Esophagus squamous epithelium (tissue), 5 donors: Measurements from ENCODE around the gene P4HB. TPM values are rescaled to one million over a fixed set of nuclear protein-coding genes. Genes with fewer than 3 reads are reported as not detected.

ENCODE experiments used
- DNase-seq: peaks from one replicate; lab custom pipeline; 2025; lab: John Stamatoyannopoulos, UW
- H3K27ac ChIP-seq, 4 donors: fragments of 200-600 bp; sonication (generic); one replicate each; pipeline ENCODE4 v1.5.1; 2016 to 2019; ENCODE audit warnings: mild to moderate bottlenecking in 1 of 4
- H3K27me3 ChIP-seq, 4 donors: fragments of 200-600 bp; sonication (generic); 1 replicate in 3 of 4; 2 replicates in 1 of 4; pipeline versions ENCODE4 v1.5.1 to v1.6.0; 2017 to 2021; ENCODE audit warnings: antibody characterized with exemption in 1 of 4
- H3K36me3 ChIP-seq, 3 donors: fragments of 200-600 bp; sonication (generic); one replicate each; pipeline ENCODE4 v1.5.1; 2016 to 2019
- H3K4me1 ChIP-seq, 3 donors: fragments of 200-600 bp; sonication (generic); one replicate each; pipeline ENCODE4 v1.5.1; 2017 to 2019
- H3K4me3 ChIP-seq, 4 donors: fragments of 200-600 bp; sonication (generic); 1 replicate in 3 of 4; 2 replicates in 1 of 4; pipeline ENCODE4 v1.5.1; 2016 to 2019; ENCODE audit warnings: mild to moderate bottlenecking in 2 of 4, moderate library complexity in 1 of 4
- H3K9me3 ChIP-seq, 3 donors: fragments of 200-600 bp; sonication (generic); one replicate each; pipeline ENCODE4 v1.5.1; 2016 to 2019
- CTCF ChIP-seq, 6 experiments: fragments of 450-650 bp in 4 of 6; fragments of 200-600 bp in 2 of 6; sonication (generic) in 2 of 6; IDR thresholded peaks; one replicate each; pipeline ENCODE4 v1.5.1; 2016 to 2019; ENCODE audit warnings: antibody characterized with exemption in 6 of 6, mild to moderate bottlenecking in 4 of 6, moderate library complexity in 4 of 6
- POLR2A ChIP-seq, 4 donors: fragments of 450-650 bp; IDR thresholded peaks; one replicate each; pipeline ENCODE4 v1.6.1; 2017; ENCODE audit warnings: antibody characterized with exemption in 4 of 4, mild to moderate bottlenecking in 4 of 4, moderate library complexity in 3 of 4
- WGBS, 2 donors: methylation state at CpG; one replicate each; pipeline ENCODE4 v1.1.5; 2018; 5-methylcytosine and 5-hydroxymethylcytosine counted together
- intact Hi-C: fragments of 100-400 bp; cut with DNase I; formaldehyde crosslinking; loops from one replicate; pipeline ENCODE4 v1.15.0; 2022
- total RNA-seq, 4 donors: library from RNA; depleted of rRNA; stranded (reverse); fragments of >200 nt; gene quantifications; one replicate each; pipeline ENCODE4 v1.1.0, GENCODE V29; 2016
- donor health status: DM: yes; HTN: yes; CAD: no.

Gene P4HB
- total RNA-seq, 4 donors from 2014 or later = 459 to 2,191 (median 1,569) TPM

GRCh38 chr17:81889602-81890001 is 29.3 kb upstream of the P4HB start:
- Histone ChIP-seq H3K4me3 (peak overlapping the region in 1 of 4 donors; percentile 64), H3K36me3 (peaks cover 36 to 68% (median 37%) of the 10 kb centered on the region in 3 donors)
- 80 to 100% methylated on average over 4 to 8 of the region's 9 CpGs for WGBS, 2 donors

GRCh38 chr17:81888988-81889595 is 28.8 kb upstream of the P4HB start:
- H3K9me3 ChIP-seq = no peaks in the 10 kb centered on the region
- no peak for DNase-seq
- H3K27me3 ChIP-seq = no peaks in the 10 kb centered on the region
- H3K27ac ChIP-seq = peak overlapping the region in 1 of 4 donors; percentile 87
- peaks cover 26 to 66% (median 31%) of the 10 kb centered on the region in 3 donors for H3K4me1 ChIP-seq
- intact Hi-C loops = no loop called here
- WGBS, 2 donors = 85 to 89% methylated on average over 11 to 14 of the region's 16 CpGs
- H3K4me3 ChIP-seq = no peak overlapping the region
- peaks cover 36 to 68% (median 38%) of the 10 kb centered on the region in 3 donors for H3K36me3 ChIP-seq
- no peak for TF ChIP-seq CTCF (IDR thresholded peaks at IDR 0.05)
- TF ChIP-seq POLR2A (IDR thresholded peaks at IDR 0.05) = no peak

More at GRCh38 chr17:81889602-81890001, 29.3 kb upstream of the P4HB start:
- Histone ChIP-seq H3K27ac (peak overlapping the region in 1 of 4 donors; percentile 87), H3K4me1 (peaks cover 26 to 63% (median 31%) of the 10 kb centered on the region in 3 donors), H3K27me3 (no peaks in the 10 kb centered on the region), H3K9me3 (no peaks in the 10 kb centered on the region)
- TF ChIP-seq CTCF (IDR thresholded peaks at IDR 0.05) (no peak), POLR2A (IDR thresholded peaks at IDR 0.05) (no peak)
- no peak for DNase-seq
- intact Hi-C loops = no loop called here

DNA sequence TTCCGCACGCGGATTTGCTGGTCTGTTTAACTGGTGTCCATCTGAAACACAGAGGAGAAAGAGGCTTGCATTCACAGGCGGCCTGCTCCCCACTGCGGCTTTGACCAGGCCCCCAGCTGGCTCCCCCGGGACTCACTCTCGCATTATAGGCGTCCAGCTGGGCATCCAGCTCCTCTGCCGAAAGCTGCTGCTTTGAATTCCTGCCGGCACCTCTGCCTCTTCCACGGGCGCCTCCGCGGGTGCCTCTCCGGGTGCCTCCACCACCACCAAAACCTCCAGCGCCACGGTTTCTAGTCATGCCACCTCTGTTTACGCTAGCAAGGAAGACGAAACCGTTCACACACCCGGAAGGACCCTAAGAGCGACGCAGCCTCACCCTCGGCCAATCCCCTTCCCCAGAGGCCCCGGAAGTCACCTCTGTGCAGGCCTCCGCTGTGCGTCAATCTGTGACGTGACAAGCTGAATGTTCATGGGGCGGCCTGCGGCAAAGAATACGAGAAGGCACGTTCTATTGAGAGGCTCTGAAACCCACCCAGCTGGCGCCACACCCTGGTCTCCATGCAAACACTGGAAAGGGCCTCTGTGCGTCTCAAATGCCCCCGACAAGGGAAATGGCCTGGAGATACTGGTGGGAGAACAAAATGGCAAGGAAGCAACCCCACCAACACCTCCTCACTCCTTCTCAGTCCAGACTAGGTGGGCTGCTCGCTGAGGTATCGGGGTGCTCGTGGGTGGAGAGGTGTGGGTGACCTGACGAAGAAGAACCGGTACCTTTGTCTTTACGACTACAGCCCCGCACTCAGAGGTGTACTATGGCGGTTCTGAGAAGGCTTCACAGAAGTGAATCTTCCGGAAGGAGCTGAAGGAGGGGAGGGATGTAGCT is 28.0 kb upstream of the P4HB start:
- no peaks in the 10 kb centered on the region for H3K9me3 ChIP-seq
- no peak overlapping the region for H3K4me3 ChIP-seq
- peaks cover 36 to 71% (median 38%) of the 10 kb centered on the region in 3 donors for H3K36me3 ChIP-seq
- WGBS, 2 donors = 90 to 93% methylated on average over 18 to 32 of the region's 44 CpGs
- H3K4me1 ChIP-seq = peaks cover 26 to 65% (median 31%) of the 10 kb centered on the region in 3 donors
- no peak for DNase-seq
- no peak overlapping the region for H3K27ac ChIP-seq
- intact Hi-C loops = no loop called here
- no peaks in the 10 kb centered on the region for H3K27me3 ChIP-seq
- TF ChIP-seq CTCF (IDR thresholded peaks at IDR 0.05) (no peak), POLR2A (IDR thresholded peaks at IDR 0.05) (no peak)

GRCh38 chr17:81885869-81886548 is 25.7 kb upstream of the P4HB start:
- peaks cover 36 to 93% (median 38%) of the 10 kb centered on the region in 3 donors for H3K36me3 ChIP-seq
- no peak overlapping the region for H3K4me3 ChIP-seq
- peaks cover 18 to 50% (median 28%) of the 10 kb centered on the region in 3 donors for H3K4me1 ChIP-seq
- no peaks in the 10 kb centered on the region for H3K9me3 ChIP-seq
- no peak for DNase-seq
- H3K27ac ChIP-seq = peak overlapping the region; percentile 59 to 86 (median 78)
- intact Hi-C loops = no loop called here
- WGBS, 2 donors = 58 to 65% methylated on average over 6 to 7 of the region's 11 CpGs
- no peak for TF ChIP-seq POLR2A (IDR thresholded peaks at IDR 0.05)
- TF ChIP-seq CTCF (IDR thresholded peaks at IDR 0.05) = peak in 1 of 6 experiments; percentile 9
- no peaks in the 10 kb centered on the region for H3K27me3 ChIP-seq
